Left ventricle myocardium inferior (tissue), 1 donor: ENCODE results near the gene NPTX1. TPM values are rescaled to one million over a fixed set of nuclear protein-coding genes. Genes with fewer than 3 reads are reported as not detected.
A peak's percentile ranks its signal among the peaks of the same experiment; 100 is the strongest.

ENCODE experiments used
- DNase-seq: peaks from one replicate; pipeline ENCODE4 v3.0.0-alpha.2; 2020
- H3K27ac ChIP-seq: fragments of 200-600 bp; replicated peaks from 2 replicates; pipeline ENCODE4 v1.8.0; 2021
- H3K27me3 ChIP-seq: fragments of 200-600 bp; 2 replicates; pipeline ENCODE4 v1.8.0; 2021; ENCODE audit warnings: low read depth
- H3K36me3 ChIP-seq: fragments of 200-600 bp; 2 replicates; pipeline ENCODE4 v1.8.0; 2021
- H3K4me1 ChIP-seq: fragments of 200-600 bp; 2 replicates; pipeline ENCODE4 v1.8.0; 2021
- H3K4me3 ChIP-seq: fragments of 200-600 bp; 2 replicates; pipeline ENCODE4 v1.8.0; 2021; ENCODE audit warnings: mild to moderate bottlenecking, moderate library complexity
- H3K9me3 ChIP-seq: fragments of 200-600 bp; replicated peaks from 2 replicates; pipeline ENCODE4 v1.8.0; 2021
- CTCF ChIP-seq: fragments of 200-600 bp; IDR thresholded peaks from 2 replicates; pipeline ENCODE4 v1.8.0; 2021; ENCODE audit warnings: antibody characterized with exemption, mild to moderate bottlenecking, borderline replicate concordance
- intact Hi-C: fragments of 100-400 bp; cut with micrococcal nuclease; formaldehyde crosslinking; loops from one replicate; pipeline ENCODE4 v1.11.0; 2022
- total RNA-seq: library from RNA; stranded (reverse); fragmentation: NEBNext Ultra II Directional; extraction: Animal tissue kit (Norgen Biotek cat#: 25700); gene quantifications from one replicate; pipeline ENCODE4 v1.2.1, GENCODE V29; 2021
- donor health status: DM: no; HTN: yes; CAD: no; lungs with severe emphysema.

The NPTX1 gene
- total RNA-seq, 1 donor from 2014 or later: not detected

- peaks cover 3% of the 10 kb centered on the region for H3K36me3 ChIP-seq
- no peaks in the 10 kb centered on the region for H3K9me3 ChIP-seq
- TF ChIP-seq CTCF: no peak
- H3K27ac ChIP-seq: no peak overlapping the region
- no peak for DNase-seq
- no peak overlapping the region for H3K4me3 ChIP-seq
- H3K27me3 ChIP-seq: no peaks in the 10 kb centered on the region
- intact Hi-C loops: loop anchor here (10.0 kb wide), 1 partner anchor 560 kb away; no protein-coding TSS in a partner anchor
- peaks cover 20% of the 10 kb centered on the region for H3K4me1 ChIP-seq
Observed at GRCh38 chr17:80424878-80425765, 51.3 kb downstream of the NPTX1 start.

- intact Hi-C loops: loop anchor here (10.0 kb wide), 1 partner anchor 561 kb away; no protein-coding TSS in a partner anchor
- DNase-seq: no peak
- no peaks in the 10 kb centered on the region for H3K27me3 ChIP-seq
Observed at GRCh38 chr17:80424261-80424660, 52.1 kb downstream of the NPTX1 start.

GRCh38 chr17:80423536-80424225 lies 52.7 kb downstream of the NPTX1 start:
- no peak for DNase-seq

More at GRCh38 chr17:80424261-80424660, 52.1 kb downstream of the NPTX1 start:
- Histone ChIP-seq H3K27ac (no peak overlapping the region), H3K4me3 (no peak overlapping the region), H3K4me1 (peaks cover 20% of the 10 kb centered on the region), H3K36me3 (peaks cover 8% of the 10 kb centered on the region), H3K9me3 (no peaks in the 10 kb centered on the region)
- TF ChIP-seq CTCF: no peak

GRCh38 chr17:80422981-80423380 lies 53.4 kb downstream of the NPTX1 start:
- peaks cover 20% of the 10 kb centered on the region for H3K4me1 ChIP-seq
- intact Hi-C loops: loop anchor here (10.0 kb wide), 1 partner anchor 562 kb away; no protein-coding TSS in a partner anchor
- TF ChIP-seq CTCF: no peak
- no peak overlapping the region for H3K27ac ChIP-seq
- H3K36me3 ChIP-seq: peaks cover 13% of the 10 kb centered on the region
- H3K9me3 ChIP-seq: no peaks in the 10 kb centered on the region
- H3K27me3 ChIP-seq: no peaks in the 10 kb centered on the region
- no peak overlapping the region for H3K4me3 ChIP-seq
- peak; percentile 41 for DNase-seq

More at GRCh38 chr17:80423536-80424225, 52.7 kb downstream of the NPTX1 start:
- Histone ChIP-seq H3K4me1 (peaks cover 20% of the 10 kb centered on the region), H3K36me3 (peaks cover 8% of the 10 kb centered on the region), H3K4me3 (no peak overlapping the region), H3K27ac (no peak overlapping the region), H3K27me3 (no peaks in the 10 kb centered on the region), H3K9me3 (no peaks in the 10 kb centered on the region)
- intact Hi-C loops: loop anchor here (10.0 kb wide), 1 partner anchor 561 kb away; no protein-coding TSS in a partner anchor
- TF ChIP-seq CTCF: no peak

GRCh38 chr17:80422276-80422675 lies 54.1 kb downstream of the NPTX1 start:
- intact Hi-C loops: loop anchor here (10.0 kb wide), 1 partner anchor 563 kb away; no protein-coding TSS in a partner anchor
- Histone ChIP-seq H3K27ac (no peak overlapping the region), H3K4me3 (no peak overlapping the region), H3K27me3 (no peaks in the 10 kb centered on the region), H3K36me3 (peaks cover 18% of the 10 kb centered on the region), H3K9me3 (no peaks in the 10 kb centered on the region), H3K4me1 (peaks cover 26% of the 10 kb centered on the region)
- no peak for DNase-seq
- TF ChIP-seq CTCF: no peak
